ENCODE results near the gene EPHA8.

- TF ChIP-seq, protein P1, sequence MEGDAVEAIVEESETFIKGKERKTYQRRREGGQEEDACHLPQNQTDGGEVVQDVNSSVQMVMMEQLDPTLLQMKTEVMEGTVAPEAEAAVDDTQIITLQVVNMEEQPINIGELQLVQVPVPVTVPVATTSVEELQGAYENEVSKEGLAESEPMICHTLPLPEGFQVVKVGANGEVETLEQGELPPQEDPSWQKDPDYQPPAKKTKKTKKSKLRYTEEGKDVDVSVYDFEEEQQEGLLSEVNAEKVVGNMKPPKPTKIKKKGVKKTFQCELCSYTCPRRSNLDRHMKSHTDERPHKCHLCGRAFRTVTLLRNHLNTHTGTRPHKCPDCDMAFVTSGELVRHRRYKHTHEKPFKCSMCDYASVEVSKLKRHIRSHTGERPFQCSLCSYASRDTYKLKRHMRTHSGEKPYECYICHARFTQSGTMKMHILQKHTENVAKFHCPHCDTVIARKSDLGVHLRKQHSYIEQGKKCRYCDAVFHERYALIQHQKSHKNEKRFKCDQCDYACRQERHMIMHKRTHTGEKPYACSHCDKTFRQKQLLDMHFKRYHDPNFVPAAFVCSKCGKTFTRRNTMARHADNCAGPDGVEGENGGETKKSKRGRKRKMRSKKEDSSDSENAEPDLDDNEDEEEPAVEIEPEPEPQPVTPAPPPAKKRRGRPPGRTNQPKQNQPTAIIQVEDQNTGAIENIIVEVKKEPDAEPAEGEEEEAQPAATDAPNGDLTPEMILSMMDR (IDR thresholded peaks at IDR 0.05), result no peak
- no peak for TF ChIP-seq POLR2A (IDR thresholded peaks at IDR 0.05; ENCODE audit: low read depth)
- no peak for TF ChIP-seq POLR2AphosphoS5 (IDR thresholded peaks at IDR 0.05)
Observed at GRCh38 chr1:22587247-22587646, 24.0 kb downstream of the EPHA8 start.
